Spleen (tissue), 7 donors: ENCODE results near the gene DOCK1.

Source experiments
- POLR2A ChIP-seq, 3 donors: fragments of 450-650 bp; IDR thresholded peaks; one replicate each; pipeline ENCODE4 v1.5.1; 2017; ENCODE audit warnings: antibody characterized with exemption in 3 of 3, mild to moderate bottlenecking in 1 of 3
- TF ChIP-seq, protein P1 (sequence below), 11 experiments: fragments of 200-600 bp in 7 of 11; fragments of 450-650 bp in 4 of 11; sonication (generic) in 4 of 11; IDR thresholded peaks in 8 of 11; conservative IDR thresholded peaks in 3 of 11; 1 replicate in 7 of 11; 2 replicates in 4 of 11; pipeline versions ENCODE4 v1.4.0 to v1.8.0; 2016 to 2021; ENCODE audit warnings: antibody characterized with exemption in 11 of 11, inconsistent platforms in 4 of 11, mild to moderate bottlenecking in 1 of 11
- donor health status: DM: no; HTN: no; CAD: no; lungs with moderate emphysema.
- donor health status: DM: no; HTN: no; CAD: no.
- donor health status: DM: no; HTN: no; CAD: no.

DNA sequence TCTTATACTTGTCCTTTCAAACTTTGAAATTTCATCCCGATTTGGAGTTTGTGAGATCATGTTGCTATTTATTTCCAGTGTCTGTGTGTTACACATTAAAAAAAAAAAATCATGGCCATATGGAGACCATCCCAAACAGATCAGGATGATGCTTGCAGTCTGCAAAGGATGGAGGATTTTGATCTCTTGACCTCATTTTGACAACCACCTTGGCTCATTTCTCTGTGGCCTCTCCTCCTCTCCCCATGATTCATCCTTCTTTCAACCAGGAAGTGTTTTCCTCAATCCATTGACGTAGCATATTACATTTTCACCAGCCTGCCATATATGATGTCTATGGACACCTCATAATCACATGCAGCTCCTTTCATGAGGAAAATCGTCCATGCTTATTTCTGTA lies 360.1 kb downstream of the DOCK1 start:
- TF ChIP-seq, protein P1, sequence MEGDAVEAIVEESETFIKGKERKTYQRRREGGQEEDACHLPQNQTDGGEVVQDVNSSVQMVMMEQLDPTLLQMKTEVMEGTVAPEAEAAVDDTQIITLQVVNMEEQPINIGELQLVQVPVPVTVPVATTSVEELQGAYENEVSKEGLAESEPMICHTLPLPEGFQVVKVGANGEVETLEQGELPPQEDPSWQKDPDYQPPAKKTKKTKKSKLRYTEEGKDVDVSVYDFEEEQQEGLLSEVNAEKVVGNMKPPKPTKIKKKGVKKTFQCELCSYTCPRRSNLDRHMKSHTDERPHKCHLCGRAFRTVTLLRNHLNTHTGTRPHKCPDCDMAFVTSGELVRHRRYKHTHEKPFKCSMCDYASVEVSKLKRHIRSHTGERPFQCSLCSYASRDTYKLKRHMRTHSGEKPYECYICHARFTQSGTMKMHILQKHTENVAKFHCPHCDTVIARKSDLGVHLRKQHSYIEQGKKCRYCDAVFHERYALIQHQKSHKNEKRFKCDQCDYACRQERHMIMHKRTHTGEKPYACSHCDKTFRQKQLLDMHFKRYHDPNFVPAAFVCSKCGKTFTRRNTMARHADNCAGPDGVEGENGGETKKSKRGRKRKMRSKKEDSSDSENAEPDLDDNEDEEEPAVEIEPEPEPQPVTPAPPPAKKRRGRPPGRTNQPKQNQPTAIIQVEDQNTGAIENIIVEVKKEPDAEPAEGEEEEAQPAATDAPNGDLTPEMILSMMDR (IDR thresholded peaks at IDR 0.05 in 8 of 11, conservative IDR thresholded peaks at IDR 0.05 in 3 of 11), result no peak
- TF ChIP-seq POLR2A (IDR thresholded peaks at IDR 0.05), result no peak
